Measurements from ENCODE around the gene STT3B. TPM values are rescaled to one million over a fixed set of nuclear protein-coding genes. Genes with fewer than 3 reads are reported as not detected.

Gene STT3B
- total RNA-seq, 2 donors from 2014 or later, result 106 to 132 TPM

DNA sequence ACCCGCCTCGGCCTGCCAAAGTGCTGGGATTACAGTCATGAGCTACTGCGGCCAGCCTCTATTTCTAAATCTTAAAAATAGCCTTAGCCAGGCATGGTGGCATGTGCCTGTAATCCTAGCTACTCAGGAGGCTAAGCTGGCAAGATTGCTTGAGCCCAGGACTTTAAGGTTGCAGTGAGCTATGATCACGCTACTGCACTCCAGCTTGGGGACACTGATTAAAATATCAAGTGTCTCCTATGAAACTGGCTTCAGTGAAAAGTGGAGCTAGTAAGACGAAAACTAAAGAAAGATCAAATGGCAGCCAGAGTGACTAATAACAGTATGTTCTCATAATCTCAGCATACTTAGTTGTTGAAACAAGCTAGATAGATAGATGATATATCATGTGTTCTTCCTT is 112.5 kb downstream of the STT3B start:
- no peak for DNase-seq (ENCODE audit: low spot score)
- 80% methylated on average over 5 of the region's 5 CpGs for WGBS
- no peak for TF ChIP-seq POLR2AphosphoS5 (IDR thresholded peaks at IDR 0.05)
- TF ChIP-seq CTCF (IDR thresholded peaks at IDR 0.05), result no peak
- TF ChIP-seq POLR2A (IDR thresholded peaks at IDR 0.05), result no peak
- Histone ChIP-seq H3K27me3 (replicated peaks; ENCODE audit: insufficient read depth) (no peaks in the 10 kb centered on the region), H3K9me3 (no peaks in the 10 kb centered on the region), H3K4me3 (no peak overlapping the region), H3K4me1 (replicated peaks) (no peaks in the 10 kb centered on the region), H3K36me3 (no peaks in the 10 kb centered on the region), H3K27ac (no peak overlapping the region)
- intact Hi-C loops (cut with DNase I), result no loop called here

DNA sequence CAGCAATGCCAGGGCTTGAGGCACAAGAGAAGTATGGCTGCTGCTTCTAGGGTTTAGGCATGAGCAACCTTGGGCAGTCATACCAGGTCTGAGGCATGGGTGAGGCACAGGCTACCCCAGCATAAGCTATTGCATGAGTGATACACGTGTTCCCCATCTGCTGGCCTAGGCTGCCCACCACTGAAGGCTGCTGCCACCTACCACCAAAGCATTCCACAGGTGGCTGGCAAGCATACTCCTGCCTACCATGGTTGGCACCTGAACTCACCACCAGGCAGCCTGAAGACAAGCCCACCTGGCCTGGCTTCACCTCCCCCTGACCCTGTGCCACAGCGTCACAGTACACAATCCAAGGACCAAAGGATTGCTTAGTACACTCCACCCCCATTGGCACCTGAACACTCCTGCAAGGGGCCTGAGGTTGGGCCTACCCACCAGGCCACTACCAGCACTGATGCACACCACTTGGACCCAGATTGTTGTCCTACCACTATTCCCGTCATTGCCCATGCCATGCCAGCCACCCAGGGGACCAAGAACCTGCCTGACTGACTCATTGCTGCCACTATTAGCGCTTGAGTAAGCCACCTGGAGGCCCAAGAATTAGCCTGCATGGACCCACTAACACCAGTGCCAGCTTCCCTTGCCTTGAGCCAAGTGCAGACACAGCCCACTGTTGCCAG is 115.7 kb downstream of the STT3B start:
- intact Hi-C loops (cut with DNase I), result no loop called here
- no peaks in the 10 kb centered on the region for H3K36me3 ChIP-seq
- H3K4me3 ChIP-seq, result no peak overlapping the region
- no peak for DNase-seq (ENCODE audit: low spot score)
- WGBS, result 96% methylated on average over 4 of the region's 4 CpGs
- H3K27ac ChIP-seq, result no peak overlapping the region
- H3K9me3 ChIP-seq, result no peaks in the 10 kb centered on the region
- no peaks in the 10 kb centered on the region for H3K27me3 ChIP-seq (replicated peaks; ENCODE audit: insufficient read depth)
- TF ChIP-seq POLR2AphosphoS5 (IDR thresholded peaks at IDR 0.05), result no peak
- TF ChIP-seq POLR2A (IDR thresholded peaks at IDR 0.05), result no peak
- TF ChIP-seq CTCF (IDR thresholded peaks at IDR 0.05), result no peak
- H3K4me1 ChIP-seq (replicated peaks), result no peaks in the 10 kb centered on the region

DNA sequence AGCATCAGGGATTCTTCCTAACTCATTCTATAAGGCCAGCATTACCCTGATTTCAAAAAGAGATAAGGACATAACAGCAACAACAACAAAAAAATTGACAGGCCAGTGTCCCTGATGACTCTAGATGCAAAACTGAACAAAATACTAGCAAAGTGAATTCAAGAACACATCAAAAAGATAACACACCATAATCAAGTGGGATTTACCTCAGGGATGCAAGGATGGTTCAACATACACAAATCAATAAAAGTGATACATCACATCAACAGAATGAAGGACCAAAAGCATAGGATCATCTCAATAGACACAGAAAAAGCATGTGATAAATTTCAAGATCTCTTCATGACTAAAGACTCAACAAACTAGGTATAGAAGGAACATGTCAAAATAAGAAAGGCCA is 119.6 kb downstream of the STT3B start:
- Histone ChIP-seq H3K4me1 (replicated peaks) (no peaks in the 10 kb centered on the region), H3K9me3 (no peaks in the 10 kb centered on the region), H3K27ac (no peak overlapping the region), H3K27me3 (replicated peaks; ENCODE audit: insufficient read depth) (no peaks in the 10 kb centered on the region), H3K4me3 (no peak overlapping the region), H3K36me3 (no peaks in the 10 kb centered on the region)
- TF ChIP-seq POLR2A (IDR thresholded peaks at IDR 0.05) (no peak), POLR2AphosphoS5 (IDR thresholded peaks at IDR 0.05) (no peak), CTCF (IDR thresholded peaks at IDR 0.05) (no peak)
- intact Hi-C loops (cut with DNase I), result no loop called here
- DNase-seq (ENCODE audit: low spot score), result no peak

GRCh38 chr3:31653464-31653863 is 120.7 kb downstream of the STT3B start:
- Histone ChIP-seq H3K27ac (no peak overlapping the region), H3K4me1 (replicated peaks) (no peaks in the 10 kb centered on the region), H3K36me3 (no peaks in the 10 kb centered on the region), H3K4me3 (no peak overlapping the region), H3K9me3 (no peaks in the 10 kb centered on the region), H3K27me3 (replicated peaks; ENCODE audit: insufficient read depth) (no peaks in the 10 kb centered on the region)
- 100% methylated on average over 1 of the region's 1 CpG for WGBS
- TF ChIP-seq POLR2A (IDR thresholded peaks at IDR 0.05), result no peak
- TF ChIP-seq CTCF (IDR thresholded peaks at IDR 0.05), result no peak
- TF ChIP-seq POLR2AphosphoS5 (IDR thresholded peaks at IDR 0.05), result no peak
- intact Hi-C loops (cut with DNase I), result no loop called here
- no peak for DNase-seq (ENCODE audit: low spot score)

GRCh38 chr3:31654998-31655397 is 122.3 kb downstream of the STT3B start:
- H3K27ac ChIP-seq, result no peak overlapping the region
- H3K36me3 ChIP-seq, result no peaks in the 10 kb centered on the region
- DNase-seq (ENCODE audit: low spot score), result no peak
- H3K4me3 ChIP-seq, result no peak overlapping the region
- no peaks in the 10 kb centered on the region for H3K9me3 ChIP-seq
- no peaks in the 10 kb centered on the region for H3K27me3 ChIP-seq (replicated peaks; ENCODE audit: insufficient read depth)
- no peaks in the 10 kb centered on the region for H3K4me1 ChIP-seq (replicated peaks)
- TF ChIP-seq CTCF (IDR thresholded peaks at IDR 0.05) (no peak), POLR2AphosphoS5 (IDR thresholded peaks at IDR 0.05) (no peak), POLR2A (IDR thresholded peaks at IDR 0.05) (no peak)
- intact Hi-C loops (cut with DNase I), result no loop called here
